Astrocyte (in vitro differentiated cells and primary cell): ENCODE measurements around the gene COL23A1. TPM values are rescaled to one million over a fixed set of nuclear protein-coding genes. Genes with fewer than 3 reads are reported as not detected.

Experiments used
- DNase-seq: peaks from one replicate; pipeline ENCODE4 v3.0.0-alpha.2; 2010; ENCODE audit warnings: low read depth
- FAIRE-seq: peaks from 2 replicates; lab custom pipeline; 2011; peaks lifted over from hg19 to GRCh38; lab: Jason Lieb, UNC
- H2AFZ ChIP-seq: 2 replicates; pipeline ENCODE4 v1.6.0; 2012; ENCODE audit warnings: low read depth, low read length, inconsistent platforms
- H3K27ac ChIP-seq: 2 replicates; pipeline ENCODE4 v1.5.1; 2011; ENCODE audit warnings: low read depth, low read length, inconsistent platforms
- H3K27me3 ChIP-seq: 2 replicates; pipeline ENCODE4 v1.6.0; 2011; ENCODE audit warnings: low read length, inconsistent platforms; ENCODE audit not compliant: insufficient read depth
- H3K36me3 ChIP-seq: 2 replicates; pipeline ENCODE4 v1.5.1; 2011; ENCODE audit warnings: low read length, inconsistent platforms; ENCODE audit not compliant: insufficient read depth
- H3K4me1 ChIP-seq: 2 replicates; pipeline ENCODE4 v1.5.1; 2011; ENCODE audit warnings: low read length, inconsistent platforms; ENCODE audit not compliant: insufficient read depth
- H3K4me2 ChIP-seq: 2 replicates; pipeline ENCODE4 v1.6.0; 2012; ENCODE audit warnings: low read length, inconsistent platforms
- H3K4me3 ChIP-seq: 2 replicates; pipeline ENCODE4 v1.5.1; 2011; ENCODE audit warnings: low read depth, mild to moderate bottlenecking, low read length, inconsistent platforms; ENCODE audit not compliant: insufficient read depth
- H3K79me2 ChIP-seq: 2 replicates; pipeline ENCODE4 v1.6.0; 2012; ENCODE audit warnings: mild to moderate bottlenecking, low read length, inconsistent platforms; ENCODE audit not compliant: insufficient read depth
- H3K9ac ChIP-seq: 2 replicates; pipeline ENCODE4 v1.6.0; 2012; ENCODE audit warnings: mild to moderate bottlenecking, low read length, inconsistent platforms
- H3K9me3 ChIP-seq: 2 replicates; pipeline ENCODE4 v1.5.1; 2012; ENCODE audit warnings: low read depth, mild to moderate bottlenecking, low read length, inconsistent platforms; ENCODE audit not compliant: insufficient read depth
- H4K20me1 ChIP-seq: 2 replicates; pipeline ENCODE4 v1.6.0; 2012; ENCODE audit warnings: low read length, inconsistent platforms; ENCODE audit not compliant: insufficient read depth
- H3K27ac Mint-ChIP-seq: one replicate; pipeline ENCODE4 v1.8.0; 2021; ENCODE audit warnings: mild to moderate bottlenecking, mixed read lengths; ENCODE audit not compliant: unreplicated experiment
- H3K27me3 Mint-ChIP-seq: one replicate; pipeline ENCODE4 v1.8.0; 2021; ENCODE audit warnings: low read depth, mixed read lengths; ENCODE audit not compliant: unreplicated experiment
- H3K36me3 Mint-ChIP-seq: one replicate; pipeline ENCODE4 v1.8.0; 2021; ENCODE audit warnings: low read depth, mixed read lengths; ENCODE audit not compliant: unreplicated experiment
- H3K4me1 Mint-ChIP-seq: one replicate; pipeline ENCODE4 v1.8.0; 2021; ENCODE audit warnings: low read depth, mixed read lengths; ENCODE audit not compliant: unreplicated experiment
- H3K4me3 Mint-ChIP-seq: one replicate; pipeline ENCODE4 v1.8.0; 2021; ENCODE audit warnings: mild to moderate bottlenecking, moderate library complexity, mixed read lengths; ENCODE audit not compliant: unreplicated experiment
- H3K9me3 Mint-ChIP-seq: one replicate; pipeline ENCODE4 v1.8.0; 2021; ENCODE audit warnings: mild to moderate bottlenecking, mixed read lengths; ENCODE audit not compliant: unreplicated experiment
- CTCF ChIP-seq: IDR thresholded peaks from 2 replicates; pipeline ENCODE4 v1.5.1; 2011; ENCODE audit warnings: low read depth, mild to moderate bottlenecking, inconsistent platforms, low read length, moderate library complexity; ENCODE audit not compliant: insufficient read depth
- EZH2 ChIP-seq: IDR thresholded peaks from 2 replicates; pipeline ENCODE4 v1.6.1; 2012; ENCODE audit warnings: mild to moderate bottlenecking, low read length, inconsistent platforms; ENCODE audit not compliant: insufficient read depth
- total RNA-seq: library from RNA; stranded (reverse); gene quantifications from 2 replicates; pipeline ENCODE4 v1.2.1, GENCODE V29; 2021

COL23A1 gene
- total RNA-seq, 1 donor from 2014 or later, result 0.16 TPM

DNA sequence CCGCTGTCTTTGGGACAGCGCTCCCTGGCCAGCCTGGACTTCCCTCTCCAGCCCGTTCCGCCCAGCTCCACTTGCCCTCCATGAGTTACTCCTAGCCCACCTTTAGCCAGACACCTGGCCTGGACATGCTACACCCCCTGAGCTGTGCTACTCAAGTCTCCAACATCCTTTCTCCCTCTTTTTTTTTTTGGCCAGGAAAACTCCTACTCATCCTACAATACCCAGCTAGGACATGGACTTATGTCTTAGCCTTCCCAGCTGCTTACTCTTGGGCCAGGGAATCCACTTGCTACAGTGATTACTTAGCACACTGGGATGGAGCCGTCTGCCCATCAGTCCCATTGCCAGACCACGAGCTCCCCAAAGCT, 264.9 kb downstream of the COL23A1 start:
- no peaks in the 10 kb centered on the region for H3K27me3 ChIP-seq
- no peak overlapping the region for H3K4me2 ChIP-seq
- no peak overlapping the region for H3K27ac Mint-ChIP-seq
- H3K36me3 ChIP-seq, result no peaks in the 10 kb centered on the region
- no peak overlapping the region for H3K27ac ChIP-seq
- no peaks in the 10 kb centered on the region for H4K20me1 ChIP-seq
- no peaks in the 10 kb centered on the region for H3K4me1 Mint-ChIP-seq
- no peak for FAIRE-seq
- H3K4me3 ChIP-seq, result no peak overlapping the region
- no peaks in the 10 kb centered on the region for H3K79me2 ChIP-seq
- H3K4me1 ChIP-seq, result no peaks in the 10 kb centered on the region
- no peak overlapping the region for H3K4me3 Mint-ChIP-seq
- no peak overlapping the region for H3K9ac ChIP-seq
- H3K36me3 Mint-ChIP-seq, result no peaks in the 10 kb centered on the region
- H3K27me3 Mint-ChIP-seq, result peaks cover 46% of the 10 kb centered on the region
- no peaks in the 10 kb centered on the region for H3K9me3 Mint-ChIP-seq
- DNase-seq, result no peak
- no peak overlapping the region for H2AFZ ChIP-seq
- no peak for TF ChIP-seq EZH2
- no peak for TF ChIP-seq CTCF
- peaks cover 6% of the 10 kb centered on the region for H3K9me3 ChIP-seq

DNA sequence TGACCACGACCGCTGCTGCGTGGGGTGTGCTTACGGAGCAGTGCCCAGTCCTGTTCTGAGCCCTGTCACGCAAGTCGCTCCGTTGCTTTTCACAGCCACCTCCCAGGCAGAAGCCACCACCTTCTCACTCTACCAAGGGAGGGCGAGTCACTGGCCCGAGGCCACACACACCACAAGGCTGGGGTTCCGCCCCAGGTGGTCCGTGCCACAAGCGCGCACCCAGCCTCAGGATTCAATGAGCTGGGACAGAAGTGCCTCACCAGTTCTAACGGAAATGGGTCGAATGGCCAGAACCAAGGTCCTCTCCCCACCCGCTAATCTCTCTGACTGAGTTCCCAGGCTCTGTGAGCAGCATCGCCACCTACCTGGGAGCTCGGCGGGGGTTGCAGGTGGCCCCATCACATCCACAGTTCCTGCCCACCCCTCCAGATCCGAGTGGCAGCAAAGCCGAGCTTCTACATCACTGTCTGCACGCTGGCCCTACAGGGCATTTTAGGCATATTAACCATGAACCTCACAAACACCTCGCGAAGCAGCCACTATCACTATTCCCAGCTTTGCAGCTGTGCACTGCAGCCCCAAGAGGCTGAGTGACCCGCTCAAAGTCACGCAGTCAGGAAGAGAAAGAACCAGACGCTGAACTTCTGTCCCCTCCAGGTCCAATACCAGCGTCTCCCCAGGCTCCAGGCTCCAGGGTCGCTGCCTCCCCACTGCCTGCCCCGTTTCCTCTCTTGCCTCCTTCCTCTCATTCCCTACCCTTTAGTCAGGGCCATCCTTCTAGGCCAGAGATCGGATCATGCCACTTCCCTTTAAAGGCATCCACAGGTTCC, 265.5 kb downstream of the COL23A1 start:
- Mint-ChIP-seq H3K4me1 (no peaks in the 10 kb centered on the region), H3K27me3 (peaks cover 50% of the 10 kb centered on the region), H3K27ac (no peak overlapping the region), H3K36me3 (no peaks in the 10 kb centered on the region), H3K4me3 (no peak overlapping the region), H3K9me3 (no peaks in the 10 kb centered on the region)
- FAIRE-seq, result no peak
- H3K9me3 ChIP-seq, result peaks cover 6% of the 10 kb centered on the region
- H3K9ac ChIP-seq, result no peak overlapping the region
- no peak overlapping the region for H2AFZ ChIP-seq
- no peak overlapping the region for H3K4me2 ChIP-seq
- no peak overlapping the region for H3K4me3 ChIP-seq
- no peak for TF ChIP-seq CTCF
- TF ChIP-seq EZH2, result no peak
- no peak for DNase-seq
- H3K36me3 ChIP-seq, result no peaks in the 10 kb centered on the region
- H3K79me2 ChIP-seq, result no peaks in the 10 kb centered on the region
- no peaks in the 10 kb centered on the region for H3K4me1 ChIP-seq
- no peak overlapping the region for H3K27ac ChIP-seq
- H3K27me3 ChIP-seq, result no peaks in the 10 kb centered on the region
- H4K20me1 ChIP-seq, result no peaks in the 10 kb centered on the region

- no peaks in the 10 kb centered on the region for H3K4me1 Mint-ChIP-seq
- no peaks in the 10 kb centered on the region for H3K36me3 ChIP-seq
These were observed 266.2 kb downstream of the COL23A1 start for GRCh38 chr5:178323961-178324360.

More at GRCh38 chr5:178323961-178324360, 266.2 kb downstream of the COL23A1 start:
- H3K4me1 ChIP-seq, result no peaks in the 10 kb centered on the region
- H2AFZ ChIP-seq, result no peak overlapping the region
- H3K27ac ChIP-seq, result no peak overlapping the region
- Mint-ChIP-seq H3K9me3 (no peaks in the 10 kb centered on the region), H3K27me3 (peaks cover 50% of the 10 kb centered on the region), H3K36me3 (no peaks in the 10 kb centered on the region), H3K27ac (no peak overlapping the region), H3K4me3 (no peak overlapping the region)
- TF ChIP-seq EZH2 (no peak), CTCF (no peak)
- no peak overlapping the region for H3K9ac ChIP-seq
- H3K79me2 ChIP-seq, result no peaks in the 10 kb centered on the region
- H3K9me3 ChIP-seq, result peaks cover 6% of the 10 kb centered on the region
- no peaks in the 10 kb centered on the region for H4K20me1 ChIP-seq
- FAIRE-seq (no peak), DNase-seq (no peak)
- no peak overlapping the region for H3K4me2 ChIP-seq
- H3K4me3 ChIP-seq, result no peak overlapping the region
- no peaks in the 10 kb centered on the region for H3K27me3 ChIP-seq
